ENCODE results near the gene SCD5.

DNA sequence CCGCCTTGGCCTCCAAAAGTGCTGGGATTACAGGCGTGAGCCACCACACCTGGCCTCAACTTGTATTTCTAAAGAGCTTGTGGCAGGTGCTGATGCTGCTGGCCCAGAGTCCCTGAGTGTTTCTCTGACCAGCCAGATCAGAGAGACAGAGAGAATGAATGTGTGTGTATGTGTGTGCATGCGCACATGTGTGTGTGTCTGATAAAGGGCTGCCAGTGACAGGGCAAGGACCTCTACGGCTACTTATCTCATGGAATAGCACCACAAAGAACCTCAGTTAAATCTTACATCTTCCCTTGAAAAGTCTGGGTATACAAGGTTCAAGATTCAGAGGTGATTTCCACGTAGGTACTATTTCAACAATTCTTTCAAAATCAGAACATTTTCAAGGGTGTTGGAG lies 86.0 kb downstream of the SCD5 start:
- TF ChIP-seq, protein P1, sequence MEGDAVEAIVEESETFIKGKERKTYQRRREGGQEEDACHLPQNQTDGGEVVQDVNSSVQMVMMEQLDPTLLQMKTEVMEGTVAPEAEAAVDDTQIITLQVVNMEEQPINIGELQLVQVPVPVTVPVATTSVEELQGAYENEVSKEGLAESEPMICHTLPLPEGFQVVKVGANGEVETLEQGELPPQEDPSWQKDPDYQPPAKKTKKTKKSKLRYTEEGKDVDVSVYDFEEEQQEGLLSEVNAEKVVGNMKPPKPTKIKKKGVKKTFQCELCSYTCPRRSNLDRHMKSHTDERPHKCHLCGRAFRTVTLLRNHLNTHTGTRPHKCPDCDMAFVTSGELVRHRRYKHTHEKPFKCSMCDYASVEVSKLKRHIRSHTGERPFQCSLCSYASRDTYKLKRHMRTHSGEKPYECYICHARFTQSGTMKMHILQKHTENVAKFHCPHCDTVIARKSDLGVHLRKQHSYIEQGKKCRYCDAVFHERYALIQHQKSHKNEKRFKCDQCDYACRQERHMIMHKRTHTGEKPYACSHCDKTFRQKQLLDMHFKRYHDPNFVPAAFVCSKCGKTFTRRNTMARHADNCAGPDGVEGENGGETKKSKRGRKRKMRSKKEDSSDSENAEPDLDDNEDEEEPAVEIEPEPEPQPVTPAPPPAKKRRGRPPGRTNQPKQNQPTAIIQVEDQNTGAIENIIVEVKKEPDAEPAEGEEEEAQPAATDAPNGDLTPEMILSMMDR (IDR thresholded peaks at IDR 0.05; ENCODE audit: low read length), result no peak
- no peak for TF ChIP-seq EZH2 (IDR thresholded peaks at IDR 0.05; ENCODE audit: borderline replicate concordance, low read length)
